ENCODE data around the gene CLSTN2.

GRCh38 chr3:140296796-140297352 is 361.9 kb downstream of the CLSTN2 start:
- TF ChIP-seq POLR2A (IDR thresholded peaks at IDR 0.05; ENCODE audit: low read depth, low read length) (no peak), POLR2AphosphoS5 (IDR thresholded peaks at IDR 0.05; ENCODE audit: low read depth, low read length) (no peak), TAF1 (IDR thresholded peaks at IDR 0.05; ENCODE audit: low read depth, low read length) (no peak), POU2F2 (IDR thresholded peaks at IDR 0.05; ENCODE audit: low read depth, low read length) (no peak), SPI1 (IDR thresholded peaks at IDR 0.05; ENCODE audit: low read depth, low read length) (no peak), PAX5 (IDR thresholded peaks at IDR 0.05; ENCODE audit: insufficient read depth, low read length, severe bottlenecking) (no peak)
